DND-41 (cell line): Measurements from ENCODE around the gene ADGRG6.
"Not testable (repeated sequence)": the region's sequence is repeated elsewhere in the genome, so short reads cannot be mapped to it uniquely, and the experiment has no call there.

Source experiments
- EZH2 ChIP-seq: IDR thresholded peaks from 3 replicates; pipeline ENCODE4 v1.6.1; 2012; ENCODE audit warnings: borderline replicate concordance, low read depth, mild to moderate bottlenecking, moderate library complexity, low read length, inconsistent platforms; ENCODE audit not compliant: severe bottlenecking
- TF ChIP-seq, protein P1 (sequence below): IDR thresholded peaks from 2 replicates; pipeline ENCODE4 v1.5.1; 2012; ENCODE audit warnings: borderline replicate concordance, low read length, moderate library complexity, mild to moderate bottlenecking; ENCODE audit not compliant: poor library complexity, severe bottlenecking; ENCODE audit errors: extremely low read depth

DNA sequence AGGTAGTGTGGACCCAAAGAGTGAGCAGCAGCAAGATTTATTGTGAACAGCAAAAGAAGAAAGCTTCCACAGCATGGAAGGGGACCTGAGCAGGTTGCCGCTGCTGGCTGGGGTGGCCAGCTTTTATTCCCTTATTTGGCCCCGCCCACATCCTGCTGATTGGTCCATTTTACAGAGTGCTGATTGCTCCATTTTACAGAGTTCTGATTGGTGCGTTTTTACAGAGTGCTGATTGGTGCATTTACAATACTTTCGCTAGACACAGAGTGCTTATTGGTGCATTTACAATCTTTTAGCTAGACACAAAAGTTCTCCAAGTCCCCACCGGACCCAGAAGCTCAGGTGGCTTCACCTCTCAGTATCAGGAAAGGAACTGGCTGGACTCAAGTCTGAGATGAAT lies 149.0 kb downstream of the ADGRG6 start:
- TF ChIP-seq, protein P1, sequence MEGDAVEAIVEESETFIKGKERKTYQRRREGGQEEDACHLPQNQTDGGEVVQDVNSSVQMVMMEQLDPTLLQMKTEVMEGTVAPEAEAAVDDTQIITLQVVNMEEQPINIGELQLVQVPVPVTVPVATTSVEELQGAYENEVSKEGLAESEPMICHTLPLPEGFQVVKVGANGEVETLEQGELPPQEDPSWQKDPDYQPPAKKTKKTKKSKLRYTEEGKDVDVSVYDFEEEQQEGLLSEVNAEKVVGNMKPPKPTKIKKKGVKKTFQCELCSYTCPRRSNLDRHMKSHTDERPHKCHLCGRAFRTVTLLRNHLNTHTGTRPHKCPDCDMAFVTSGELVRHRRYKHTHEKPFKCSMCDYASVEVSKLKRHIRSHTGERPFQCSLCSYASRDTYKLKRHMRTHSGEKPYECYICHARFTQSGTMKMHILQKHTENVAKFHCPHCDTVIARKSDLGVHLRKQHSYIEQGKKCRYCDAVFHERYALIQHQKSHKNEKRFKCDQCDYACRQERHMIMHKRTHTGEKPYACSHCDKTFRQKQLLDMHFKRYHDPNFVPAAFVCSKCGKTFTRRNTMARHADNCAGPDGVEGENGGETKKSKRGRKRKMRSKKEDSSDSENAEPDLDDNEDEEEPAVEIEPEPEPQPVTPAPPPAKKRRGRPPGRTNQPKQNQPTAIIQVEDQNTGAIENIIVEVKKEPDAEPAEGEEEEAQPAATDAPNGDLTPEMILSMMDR = not testable (repeated sequence)
- TF ChIP-seq EZH2 = not testable (repeated sequence)
